HepG2 (cell line): Measurements from ENCODE around the gene MAGEA4.

Experiments
- GABPA ChIP-seq, 2 experiments: IDR thresholded peaks; 2 replicates each; pipeline ENCODE4 v1.6.1; 2011 to 2016; ENCODE audit warnings: low read depth in 2 of 2, low read length in 1 of 2, missing biosample characterization in 1 of 2, missing genetic modification characterization in 1 of 2
- TAF1 ChIP-seq: sonication (generic); formaldehyde crosslinking; IDR thresholded peaks from 2 replicates; pipeline ENCODE4 v1.4.0; 2020; ENCODE audit warnings: missing genetic modification reagents
- TP53 ChIP-seq: sonication (generic); formaldehyde crosslinking; conservative IDR thresholded peaks from 2 replicates; pipeline ENCODE4 v1.4.0; 2020; ENCODE audit warnings: missing genetic modification reagents
- ZNF121 ChIP-seq: sonication (generic); formaldehyde crosslinking; IDR thresholded peaks from 2 replicates; pipeline ENCODE4 v1.5.0; 2020; ENCODE audit warnings: mild to moderate bottlenecking, missing genetic modification reagents
- ZNF24 ChIP-seq: fragments of 450-650 bp; IDR thresholded peaks from 2 replicates; pipeline ENCODE4 v1.6.1; 2017; ENCODE audit warnings: antibody characterized with exemption, mild to moderate bottlenecking
- TF ChIP-seq, protein P1 (sequence below): sonication (generic); formaldehyde crosslinking; IDR thresholded peaks from 2 replicates; pipeline ENCODE4 v1.5.0; 2020; ENCODE audit warnings: mild to moderate bottlenecking, missing genetic modification reagents, moderate library complexity
- TF ChIP-seq, protein P2 (sequence below): sonication (generic); formaldehyde crosslinking; IDR thresholded peaks from 2 replicates; pipeline ENCODE4 v1.4.0; 2020; ENCODE audit warnings: missing genetic modification reagents, borderline replicate concordance
- TF ChIP-seq, protein P3 (sequence below), 2 experiments: IDR thresholded peaks; 2 replicates each; pipeline ENCODE4 v1.6.1; 2011 to 2012; ENCODE audit warnings: low read length in 2 of 2, borderline replicate concordance in 1 of 2, low read depth in 1 of 2, mild to moderate bottlenecking in 1 of 2, moderate library complexity in 1 of 2

DNA sequence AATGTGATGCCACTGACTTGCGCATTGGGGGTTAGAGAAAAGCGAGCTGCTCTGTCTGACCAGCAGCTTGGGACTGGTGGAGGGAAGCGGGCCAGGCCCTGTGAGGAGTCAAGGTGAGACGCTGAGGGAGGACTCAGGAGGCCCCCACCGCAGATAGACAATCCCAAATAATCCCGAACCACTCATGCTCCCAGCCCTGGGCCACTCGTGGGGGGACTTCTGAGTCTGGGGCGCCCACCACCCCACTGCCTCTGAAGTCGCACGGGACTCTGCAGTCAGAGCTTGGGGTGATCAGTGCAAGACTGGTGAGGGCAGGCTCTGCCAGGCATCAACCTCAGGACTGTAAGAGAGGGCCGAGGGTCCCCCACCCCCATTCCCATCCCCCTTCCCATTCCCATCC is 6.9 kb downstream of the MAGEA4 start:
- TF ChIP-seq, protein P1, sequence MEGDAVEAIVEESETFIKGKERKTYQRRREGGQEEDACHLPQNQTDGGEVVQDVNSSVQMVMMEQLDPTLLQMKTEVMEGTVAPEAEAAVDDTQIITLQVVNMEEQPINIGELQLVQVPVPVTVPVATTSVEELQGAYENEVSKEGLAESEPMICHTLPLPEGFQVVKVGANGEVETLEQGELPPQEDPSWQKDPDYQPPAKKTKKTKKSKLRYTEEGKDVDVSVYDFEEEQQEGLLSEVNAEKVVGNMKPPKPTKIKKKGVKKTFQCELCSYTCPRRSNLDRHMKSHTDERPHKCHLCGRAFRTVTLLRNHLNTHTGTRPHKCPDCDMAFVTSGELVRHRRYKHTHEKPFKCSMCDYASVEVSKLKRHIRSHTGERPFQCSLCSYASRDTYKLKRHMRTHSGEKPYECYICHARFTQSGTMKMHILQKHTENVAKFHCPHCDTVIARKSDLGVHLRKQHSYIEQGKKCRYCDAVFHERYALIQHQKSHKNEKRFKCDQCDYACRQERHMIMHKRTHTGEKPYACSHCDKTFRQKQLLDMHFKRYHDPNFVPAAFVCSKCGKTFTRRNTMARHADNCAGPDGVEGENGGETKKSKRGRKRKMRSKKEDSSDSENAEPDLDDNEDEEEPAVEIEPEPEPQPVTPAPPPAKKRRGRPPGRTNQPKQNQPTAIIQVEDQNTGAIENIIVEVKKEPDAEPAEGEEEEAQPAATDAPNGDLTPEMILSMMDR (CRISPR knock-in tag), result no peak
- TF ChIP-seq TAF1, result no peak
- TF ChIP-seq ZNF121 (CRISPR knock-in tag), result no peak
- no peak for TF ChIP-seq TP53
- TF ChIP-seq GABPA (IDR thresholded peaks at IDR 0.05; ENCODE audit: low read depth, low read length), result no peak
- TF ChIP-seq GABPA (CRISPR knock-in tag; IDR thresholded peaks at IDR 0.05; ENCODE audit: low read depth), result no peak
- TF ChIP-seq ZNF24, result no peak
- TF ChIP-seq, protein P2, sequence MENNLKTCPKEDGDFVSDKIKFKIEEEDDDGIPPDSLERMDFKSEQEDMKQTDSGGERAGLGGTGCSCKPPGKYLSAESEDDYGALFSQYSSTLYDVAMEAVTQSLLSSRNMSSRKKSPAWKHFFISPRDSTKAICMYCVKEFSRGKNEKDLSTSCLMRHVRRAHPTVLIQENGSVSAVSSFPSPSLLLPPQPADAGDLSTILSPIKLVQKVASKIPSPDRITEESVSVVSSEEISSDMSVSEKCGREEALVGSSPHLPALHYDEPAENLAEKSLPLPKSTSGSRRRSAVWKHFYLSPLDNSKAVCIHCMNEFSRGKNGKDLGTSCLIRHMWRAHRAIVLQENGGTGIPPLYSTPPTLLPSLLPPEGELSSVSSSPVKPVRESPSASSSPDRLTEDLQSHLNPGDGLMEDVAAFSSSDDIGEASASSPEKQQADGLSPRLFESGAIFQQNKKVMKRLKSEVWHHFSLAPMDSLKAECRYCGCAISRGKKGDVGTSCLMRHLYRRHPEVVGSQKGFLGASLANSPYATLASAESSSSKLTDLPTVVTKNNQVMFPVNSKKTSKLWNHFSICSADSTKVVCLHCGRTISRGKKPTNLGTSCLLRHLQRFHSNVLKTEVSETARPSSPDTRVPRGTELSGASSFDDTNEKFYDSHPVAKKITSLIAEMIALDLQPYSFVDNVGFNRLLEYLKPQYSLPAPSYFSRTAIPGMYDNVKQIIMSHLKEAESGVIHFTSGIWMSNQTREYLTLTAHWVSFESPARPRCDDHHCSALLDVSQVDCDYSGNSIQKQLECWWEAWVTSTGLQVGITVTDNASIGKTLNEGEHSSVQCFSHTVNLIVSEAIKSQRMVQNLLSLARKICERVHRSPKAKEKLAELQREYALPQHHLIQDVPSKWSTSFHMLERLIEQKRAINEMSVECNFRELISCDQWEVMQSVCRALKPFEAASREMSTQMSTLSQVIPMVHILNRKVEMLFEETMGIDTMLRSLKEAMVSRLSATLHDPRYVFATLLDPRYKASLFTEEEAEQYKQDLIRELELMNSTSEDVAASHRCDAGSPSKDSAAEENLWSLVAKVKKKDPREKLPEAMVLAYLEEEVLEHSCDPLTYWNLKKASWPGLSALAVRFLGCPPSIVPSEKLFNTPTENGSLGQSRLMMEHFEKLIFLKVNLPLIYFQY (CRISPR knock-in tag), result no peak
- TF ChIP-seq, protein P3, sequence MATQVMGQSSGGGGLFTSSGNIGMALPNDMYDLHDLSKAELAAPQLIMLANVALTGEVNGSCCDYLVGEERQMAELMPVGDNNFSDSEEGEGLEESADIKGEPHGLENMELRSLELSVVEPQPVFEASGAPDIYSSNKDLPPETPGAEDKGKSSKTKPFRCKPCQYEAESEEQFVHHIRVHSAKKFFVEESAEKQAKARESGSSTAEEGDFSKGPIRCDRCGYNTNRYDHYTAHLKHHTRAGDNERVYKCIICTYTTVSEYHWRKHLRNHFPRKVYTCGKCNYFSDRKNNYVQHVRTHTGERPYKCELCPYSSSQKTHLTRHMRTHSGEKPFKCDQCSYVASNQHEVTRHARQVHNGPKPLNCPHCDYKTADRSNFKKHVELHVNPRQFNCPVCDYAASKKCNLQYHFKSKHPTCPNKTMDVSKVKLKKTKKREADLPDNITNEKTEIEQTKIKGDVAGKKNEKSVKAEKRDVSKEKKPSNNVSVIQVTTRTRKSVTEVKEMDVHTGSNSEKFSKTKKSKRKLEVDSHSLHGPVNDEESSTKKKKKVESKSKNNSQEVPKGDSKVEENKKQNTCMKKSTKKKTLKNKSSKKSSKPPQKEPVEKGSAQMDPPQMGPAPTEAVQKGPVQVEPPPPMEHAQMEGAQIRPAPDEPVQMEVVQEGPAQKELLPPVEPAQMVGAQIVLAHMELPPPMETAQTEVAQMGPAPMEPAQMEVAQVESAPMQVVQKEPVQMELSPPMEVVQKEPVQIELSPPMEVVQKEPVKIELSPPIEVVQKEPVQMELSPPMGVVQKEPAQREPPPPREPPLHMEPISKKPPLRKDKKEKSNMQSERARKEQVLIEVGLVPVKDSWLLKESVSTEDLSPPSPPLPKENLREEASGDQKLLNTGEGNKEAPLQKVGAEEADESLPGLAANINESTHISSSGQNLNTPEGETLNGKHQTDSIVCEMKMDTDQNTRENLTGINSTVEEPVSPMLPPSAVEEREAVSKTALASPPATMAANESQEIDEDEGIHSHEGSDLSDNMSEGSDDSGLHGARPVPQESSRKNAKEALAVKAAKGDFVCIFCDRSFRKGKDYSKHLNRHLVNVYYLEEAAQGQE (IDR thresholded peaks at IDR 0.05; ENCODE audit: borderline replicate concordance in 1 of 2, low read depth in 1 of 2, low read length in 2 of 2), result no peak
